Measurements from ENCODE around the gene COL5A1.

- TF ChIP-seq CTCF (IDR thresholded peaks at IDR 0.05; ENCODE audit: insufficient read depth, low read length) (no peak), POLR2AphosphoS5 (IDR thresholded peaks at IDR 0.05; ENCODE audit: low read depth) (no peak), REST (IDR thresholded peaks at IDR 0.05; ENCODE audit: insufficient replicate concordance, low read depth) (no peak), GABPA (IDR thresholded peaks at IDR 0.05; ENCODE audit: low read depth) (no peak), SPI1 (IDR thresholded peaks at IDR 0.05; ENCODE audit: borderline replicate concordance, low read depth) (no peak)
These were observed 132.2 kb downstream of the COL5A1 start for GRCh38 chr9:134773842-134774241.

All from HL-60 (cell line).